DND-41 (cell line): ENCODE results near the gene ACADVL.
A peak's percentile ranks its signal among the peaks of the same experiment; 100 is the strongest.

Experiments
- EZH2 ChIP-seq: IDR thresholded peaks from 3 replicates; pipeline ENCODE4 v1.6.1; 2012; ENCODE audit warnings: borderline replicate concordance, low read depth, mild to moderate bottlenecking, moderate library complexity, low read length, inconsistent platforms; ENCODE audit not compliant: severe bottlenecking
- TF ChIP-seq, protein P1 (sequence below): IDR thresholded peaks from 2 replicates; pipeline ENCODE4 v1.5.1; 2012; ENCODE audit warnings: borderline replicate concordance, low read length, moderate library complexity, mild to moderate bottlenecking; ENCODE audit not compliant: poor library complexity, severe bottlenecking; ENCODE audit errors: extremely low read depth

DNA sequence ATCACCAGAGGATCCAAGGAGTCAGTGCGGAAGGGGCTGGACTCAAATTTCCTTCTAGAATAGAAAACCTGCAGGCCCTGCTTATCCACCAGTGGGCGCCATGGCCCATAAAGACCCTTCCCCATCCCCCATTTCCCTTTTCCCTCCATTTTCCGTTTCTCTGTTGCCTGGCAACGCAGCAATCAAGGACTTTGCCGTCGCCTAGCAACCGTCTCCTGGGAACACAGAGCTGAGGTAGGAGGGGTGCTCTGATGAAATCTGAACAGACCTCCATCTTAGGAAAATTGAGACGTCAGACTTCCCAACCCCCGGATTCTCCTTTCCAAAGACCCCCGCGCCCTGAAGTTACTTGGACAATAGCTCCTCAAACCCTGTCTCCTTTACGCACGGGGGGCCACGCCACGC lies 5.8 kb upstream of the ACADVL start:
- TF ChIP-seq, protein P1, sequence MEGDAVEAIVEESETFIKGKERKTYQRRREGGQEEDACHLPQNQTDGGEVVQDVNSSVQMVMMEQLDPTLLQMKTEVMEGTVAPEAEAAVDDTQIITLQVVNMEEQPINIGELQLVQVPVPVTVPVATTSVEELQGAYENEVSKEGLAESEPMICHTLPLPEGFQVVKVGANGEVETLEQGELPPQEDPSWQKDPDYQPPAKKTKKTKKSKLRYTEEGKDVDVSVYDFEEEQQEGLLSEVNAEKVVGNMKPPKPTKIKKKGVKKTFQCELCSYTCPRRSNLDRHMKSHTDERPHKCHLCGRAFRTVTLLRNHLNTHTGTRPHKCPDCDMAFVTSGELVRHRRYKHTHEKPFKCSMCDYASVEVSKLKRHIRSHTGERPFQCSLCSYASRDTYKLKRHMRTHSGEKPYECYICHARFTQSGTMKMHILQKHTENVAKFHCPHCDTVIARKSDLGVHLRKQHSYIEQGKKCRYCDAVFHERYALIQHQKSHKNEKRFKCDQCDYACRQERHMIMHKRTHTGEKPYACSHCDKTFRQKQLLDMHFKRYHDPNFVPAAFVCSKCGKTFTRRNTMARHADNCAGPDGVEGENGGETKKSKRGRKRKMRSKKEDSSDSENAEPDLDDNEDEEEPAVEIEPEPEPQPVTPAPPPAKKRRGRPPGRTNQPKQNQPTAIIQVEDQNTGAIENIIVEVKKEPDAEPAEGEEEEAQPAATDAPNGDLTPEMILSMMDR, result peak; percentile 90
- TF ChIP-seq EZH2, result no peak
